Measurements from ENCODE around the gene TERT. TPM values are rescaled to one million over a fixed set of nuclear protein-coding genes. Genes with fewer than 3 reads are reported as not detected.

TERT gene
- total RNA-seq, 1 donor from 2014 or later: not detected

GRCh38 chr5:1252681-1253080 lies 42.2 kb downstream of the TERT start:
- intact Hi-C loops (cut with DNase I): no loop called here
- Histone ChIP-seq H3K27me3 (no peaks in the 10 kb centered on the region), H3K4me1 (no peaks in the 10 kb centered on the region), H3K36me3 (no peaks in the 10 kb centered on the region), H3K27ac (no peak overlapping the region), H3K4me3 (no peak overlapping the region), H3K9me3 (no peaks in the 10 kb centered on the region)
- no peak for TF ChIP-seq CTCF (IDR thresholded peaks at IDR 0.05)
- DNase-seq (ENCODE audit: low spot score in 2 of 2): no peak

- Histone ChIP-seq H3K27me3 (no peaks in the 10 kb centered on the region), H3K36me3 (no peaks in the 10 kb centered on the region), H3K4me1 (no peaks in the 10 kb centered on the region), H3K27ac (no peak overlapping the region), H3K9me3 (no peaks in the 10 kb centered on the region), H3K4me3 (no peak overlapping the region)
- intact Hi-C loops (cut with DNase I): no loop called here
- TF ChIP-seq CTCF (IDR thresholded peaks at IDR 0.05): no peak
- DNase-seq (ENCODE audit: low spot score in 2 of 2): no peak
Observed at GRCh38 chr5:1251678-1252580, 42.9 kb downstream of the TERT start.

GRCh38 chr5:1249366-1250280 lies 45.2 kb downstream of the TERT start:
- H3K27me3 ChIP-seq: no peaks in the 10 kb centered on the region
- H3K9me3 ChIP-seq: no peaks in the 10 kb centered on the region
- TF ChIP-seq CTCF (IDR thresholded peaks at IDR 0.05): no peak
- no peak for DNase-seq (ENCODE audit: low spot score in 2 of 2)
- H3K36me3 ChIP-seq: no peaks in the 10 kb centered on the region
- H3K4me1 ChIP-seq: no peaks in the 10 kb centered on the region
- H3K4me3 ChIP-seq: no peak overlapping the region
- H3K27ac ChIP-seq: no peak overlapping the region
- intact Hi-C loops (cut with DNase I): no loop called here

GRCh38 chr5:1247811-1248210 lies 47.1 kb downstream of the TERT start:
- Histone ChIP-seq H3K4me3 (no peak overlapping the region), H3K27ac (no peak overlapping the region), H3K27me3 (no peaks in the 10 kb centered on the region), H3K9me3 (no peaks in the 10 kb centered on the region), H3K4me1 (no peaks in the 10 kb centered on the region), H3K36me3 (no peaks in the 10 kb centered on the region)
- DNase-seq (ENCODE audit: low spot score in 2 of 2): no peak
- intact Hi-C loops (cut with DNase I): no loop called here
- no peak for TF ChIP-seq CTCF (IDR thresholded peaks at IDR 0.05)

- H3K4me1 ChIP-seq: no peaks in the 10 kb centered on the region
Observed at GRCh38 chr5:1246711-1247431, 48.0 kb downstream of the TERT start.

More at GRCh38 chr5:1246711-1247431, 48.0 kb downstream of the TERT start:
- Histone ChIP-seq H3K4me3 (no peak overlapping the region), H3K36me3 (no peaks in the 10 kb centered on the region), H3K9me3 (no peaks in the 10 kb centered on the region), H3K27me3 (no peaks in the 10 kb centered on the region), H3K27ac (no peak overlapping the region)
- DNase-seq (ENCODE audit: low spot score in 2 of 2): no peak
- intact Hi-C loops (cut with DNase I): no loop called here
- no peak for TF ChIP-seq CTCF (IDR thresholded peaks at IDR 0.05)
